HG02588 (cell line): ENCODE data around the gene PLEKHG5.
"Not testable (repeated sequence)": the region's sequence is repeated elsewhere in the genome, so short reads cannot be mapped to it uniquely, and the experiment has no call there.

ENCODE experiments used
- ATAC-seq: cut with Tn5 transposase; IDR thresholded peaks from one replicate; pipeline ENCODE4 v1.9.1; 2021; ENCODE audit warnings: mild to moderate bottlenecking, moderate library complexity; ENCODE audit not compliant: unreplicated experiment

Gene PLEKHG5

DNA sequence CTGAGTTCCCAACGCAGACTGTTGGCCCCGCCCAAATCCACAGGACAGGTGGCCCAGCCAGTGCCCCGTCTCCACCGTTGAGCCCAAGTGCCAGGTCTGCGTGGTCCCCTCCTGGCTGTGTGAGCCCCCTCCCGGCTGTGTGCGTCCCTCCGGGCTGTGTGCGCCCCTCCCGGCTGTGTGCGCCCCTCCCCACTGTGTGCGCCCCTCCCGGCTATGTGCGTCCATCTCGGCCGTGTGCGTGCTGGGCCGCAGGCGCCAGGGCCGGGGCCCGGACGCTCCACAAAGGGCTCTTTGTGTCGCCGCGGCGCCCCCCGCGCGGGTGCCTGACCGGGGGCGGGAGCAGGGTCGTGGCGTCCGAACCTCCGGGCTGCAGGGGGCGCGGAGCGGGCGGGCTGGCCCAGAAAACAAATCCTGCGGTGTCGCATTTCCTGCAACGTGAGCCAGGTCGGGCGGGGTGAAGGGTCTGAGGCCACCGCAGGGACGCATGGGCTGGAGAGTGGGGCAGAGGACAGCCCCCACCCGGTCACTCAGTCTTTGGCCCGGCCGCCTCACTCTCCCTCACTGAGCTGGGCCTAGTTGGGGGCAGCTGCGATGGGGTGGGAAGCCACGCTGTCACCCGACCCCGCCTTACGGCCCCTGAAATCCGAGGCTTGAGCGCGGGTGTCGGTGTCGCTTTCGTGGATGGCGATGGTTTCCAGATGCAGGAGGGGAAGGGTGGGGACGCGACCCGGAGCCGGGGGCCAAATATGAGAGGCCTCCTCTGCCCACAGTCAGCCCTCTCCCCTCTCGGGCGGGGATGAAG lies 44.2 kb downstream of the PLEKHG5 start:
- no peak for ATAC-seq

DNA sequence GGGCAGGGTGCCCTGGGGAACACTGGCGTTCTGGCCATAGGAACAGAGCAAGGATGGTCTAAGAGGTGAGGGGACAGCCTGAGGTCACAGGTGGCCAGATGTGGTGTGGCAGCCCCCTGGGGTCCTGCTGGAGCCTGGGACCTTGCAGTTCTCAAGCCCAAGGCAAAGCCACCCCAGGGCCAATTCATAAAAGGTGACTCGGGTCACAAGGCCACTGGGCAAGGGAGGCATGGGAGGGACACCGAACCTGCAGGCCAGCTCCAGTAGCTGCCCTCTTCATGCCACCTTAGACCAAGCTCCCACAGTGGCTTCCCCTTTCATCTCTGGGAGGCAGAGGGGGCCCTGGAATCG lies 44.8 kb downstream of the PLEKHG5 start:
- no peak for ATAC-seq

DNA sequence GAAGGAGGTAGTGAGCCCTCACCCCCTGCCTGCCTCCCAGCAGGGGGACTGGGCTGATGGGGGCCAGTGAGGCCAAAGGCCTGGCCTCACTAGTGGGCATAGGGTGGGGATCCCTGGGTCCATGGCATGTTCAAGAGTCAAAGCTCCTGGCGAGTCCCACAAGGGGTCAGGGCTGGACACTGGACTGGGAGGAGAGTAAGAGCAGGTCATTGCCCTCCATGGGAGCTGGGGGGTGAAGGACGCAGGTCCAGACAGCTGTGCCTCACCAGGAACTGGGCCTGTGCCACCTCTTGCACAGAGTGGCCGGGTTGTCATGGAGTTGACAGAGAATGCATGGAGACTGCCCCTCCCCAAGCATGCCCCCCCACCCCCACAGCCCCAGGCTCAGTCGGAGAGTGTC lies 45.5 kb downstream of the PLEKHG5 start:
- ATAC-seq: not testable (repeated sequence)

- ATAC-seq: no peak
Measured at GRCh38 chr1:6445062-6445763, 46.3 kb downstream of the PLEKHG5 start.

GRCh38 chr1:6444377-6444776 lies 47.1 kb downstream of the PLEKHG5 start:
- ATAC-seq: no peak

DNA sequence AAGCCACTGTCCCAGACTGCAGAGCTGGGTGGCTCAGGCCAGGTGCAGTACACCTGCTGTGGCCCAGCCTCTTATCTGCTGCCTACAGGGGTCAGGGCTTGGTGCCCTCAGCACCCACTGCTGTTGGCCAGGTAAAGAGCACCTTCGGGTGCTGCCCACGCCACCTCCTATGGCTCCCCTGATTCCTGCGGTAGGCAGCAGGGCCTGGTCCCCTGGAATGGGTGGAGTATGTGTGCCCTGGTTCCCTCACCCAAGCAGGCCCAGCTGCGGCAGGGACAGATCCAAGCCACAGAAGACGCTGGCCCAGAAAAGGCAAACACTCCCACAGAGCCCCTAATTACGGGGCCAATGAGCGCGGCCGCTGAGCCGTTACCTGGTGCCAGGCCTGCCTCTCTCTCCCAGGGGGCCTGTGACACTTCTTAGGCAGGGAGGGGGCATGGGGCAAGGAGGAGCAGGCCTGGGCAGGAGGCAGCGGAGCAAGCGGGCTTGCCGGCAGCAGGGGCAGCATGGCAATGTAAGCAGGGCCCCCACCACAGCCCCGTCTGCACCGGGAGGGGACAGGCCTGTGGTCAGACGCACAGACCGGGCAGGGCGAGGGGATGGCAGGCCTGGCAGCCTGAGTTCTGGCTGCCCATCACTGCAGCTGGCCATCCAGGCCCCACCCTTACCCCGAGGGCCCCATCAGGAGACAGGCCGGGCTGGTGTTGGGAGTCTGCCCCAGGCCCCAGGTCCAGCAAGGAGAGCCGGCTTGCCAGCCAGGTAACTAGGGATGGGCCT lies 47.9 kb downstream of the PLEKHG5 start:
- ATAC-seq: no peak

DNA sequence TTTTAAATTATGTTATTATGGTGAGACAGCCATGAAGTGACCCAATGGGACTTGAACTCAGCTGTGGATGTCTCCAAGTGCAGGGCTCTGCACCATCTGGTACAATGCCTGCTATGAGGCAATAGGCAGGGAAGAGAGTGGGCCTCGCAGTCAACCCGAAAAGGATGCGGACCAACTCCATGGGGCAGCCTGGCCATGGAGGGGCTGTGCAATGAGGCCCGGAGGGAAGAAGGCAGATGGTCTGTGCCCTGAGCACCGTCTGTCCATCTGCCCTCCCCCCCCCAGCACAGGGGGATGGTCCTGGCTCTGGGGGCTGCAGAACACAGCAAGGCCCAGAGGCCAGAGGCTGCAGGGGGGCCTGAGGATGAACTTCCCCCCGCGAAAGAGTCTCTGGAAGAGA lies 49.9 kb downstream of the PLEKHG5 start:
- no peak for ATAC-seq

DNA sequence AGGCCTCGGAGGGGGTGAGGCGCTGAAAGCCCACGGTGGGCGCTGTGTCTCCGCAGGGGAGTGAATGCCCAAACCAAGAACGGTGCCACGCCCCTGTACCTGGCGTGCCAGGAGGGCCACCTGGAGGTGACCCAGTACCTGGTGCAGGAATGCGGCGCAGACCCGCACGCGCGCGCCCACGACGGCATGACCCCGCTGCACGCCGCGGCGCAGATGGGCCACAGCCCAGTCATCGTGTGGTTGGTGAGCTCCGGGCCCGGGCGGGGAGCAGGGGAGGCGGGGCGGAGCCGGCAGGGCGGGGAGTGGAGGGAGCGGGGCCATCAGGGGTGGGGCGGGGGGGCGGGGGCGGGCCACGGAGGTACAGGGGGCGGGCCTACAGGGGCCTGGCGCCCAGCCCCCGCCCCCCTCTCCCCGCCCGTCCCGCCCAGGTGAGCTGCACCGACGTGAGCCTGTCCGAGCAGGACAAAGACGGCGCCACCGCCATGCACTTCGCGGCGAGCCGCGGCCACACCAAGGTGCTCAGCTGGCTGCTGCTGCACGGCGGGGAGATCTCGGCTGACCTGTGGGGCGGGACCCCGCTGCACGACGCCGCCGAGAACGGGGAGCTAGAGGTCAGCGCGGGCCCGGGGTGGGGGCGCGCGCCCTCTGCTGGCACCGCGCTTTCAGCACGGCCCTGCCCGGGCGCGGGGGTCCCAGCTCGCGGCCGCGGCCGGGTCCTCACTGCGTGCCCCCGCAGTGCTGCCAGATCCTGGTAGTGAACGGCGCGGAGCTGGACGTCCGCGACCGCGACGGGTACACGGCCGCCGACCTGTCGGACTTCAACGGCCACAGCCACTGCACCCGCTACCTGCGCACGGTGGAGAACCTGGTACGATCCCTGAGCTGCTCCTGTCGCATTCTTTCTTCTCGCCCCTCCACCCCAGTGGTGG lies 51.0 kb downstream of the PLEKHG5 start:
- no peak for ATAC-seq

DNA sequence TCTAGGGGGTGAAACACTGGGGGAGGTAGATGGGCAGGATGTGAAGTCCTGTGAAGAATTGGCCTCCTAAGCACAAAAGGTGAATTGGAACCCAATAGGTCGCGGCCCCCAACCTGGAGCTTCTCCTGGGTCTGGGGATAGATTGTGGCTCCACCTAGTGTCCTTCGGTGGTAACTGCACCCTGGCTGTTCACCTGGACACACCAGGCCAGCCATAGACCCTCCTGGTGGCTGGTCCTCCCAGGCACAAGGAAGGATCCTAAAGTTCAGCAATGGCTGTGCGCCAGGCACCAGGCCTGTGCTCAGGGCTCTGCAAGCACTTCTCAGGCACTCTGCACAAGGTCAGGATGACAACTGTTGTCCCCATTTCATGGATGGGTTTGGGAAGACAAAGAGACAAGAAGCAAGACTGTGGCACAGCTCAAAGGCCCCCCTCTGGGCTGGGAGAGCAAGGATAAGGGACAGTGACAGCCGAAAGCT lies 53.4 kb downstream of the PLEKHG5 start:
- no peak for ATAC-seq

- ATAC-seq: not testable (repeated sequence)
Measured at GRCh38 chr1:6437012-6437700, 54.3 kb downstream of the PLEKHG5 start.

- ATAC-seq: not testable (repeated sequence)
Measured at GRCh38 chr1:6436277-6436676, 55.2 kb downstream of the PLEKHG5 start.

DNA sequence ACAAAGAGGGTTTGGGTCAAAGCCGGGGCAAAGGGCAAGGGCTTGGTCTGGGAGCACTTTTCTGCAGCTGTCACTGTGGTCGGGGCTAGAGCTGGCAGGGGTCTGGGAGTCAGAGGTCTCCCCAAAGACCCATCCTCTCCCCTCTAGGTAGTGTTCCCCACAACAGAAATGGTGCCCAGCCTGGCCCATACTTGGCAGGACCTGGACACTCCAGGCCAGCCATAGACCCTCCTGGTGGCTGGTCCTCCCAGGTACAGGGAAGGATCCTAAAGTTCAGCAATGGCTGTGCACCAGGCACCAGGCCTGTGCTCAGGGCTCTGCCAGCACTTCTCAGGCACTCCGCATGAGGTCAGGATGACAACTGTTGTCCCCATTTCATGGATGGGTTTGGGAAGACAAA lies 55.9 kb downstream of the PLEKHG5 start:
- ATAC-seq: no peak

- no peak for ATAC-seq
Measured at GRCh38 chr1:6435129-6435528, 56.3 kb downstream of the PLEKHG5 start.

GRCh38 chr1:6434186-6434585 lies 57.3 kb downstream of the PLEKHG5 start:
- no peak for ATAC-seq

DNA sequence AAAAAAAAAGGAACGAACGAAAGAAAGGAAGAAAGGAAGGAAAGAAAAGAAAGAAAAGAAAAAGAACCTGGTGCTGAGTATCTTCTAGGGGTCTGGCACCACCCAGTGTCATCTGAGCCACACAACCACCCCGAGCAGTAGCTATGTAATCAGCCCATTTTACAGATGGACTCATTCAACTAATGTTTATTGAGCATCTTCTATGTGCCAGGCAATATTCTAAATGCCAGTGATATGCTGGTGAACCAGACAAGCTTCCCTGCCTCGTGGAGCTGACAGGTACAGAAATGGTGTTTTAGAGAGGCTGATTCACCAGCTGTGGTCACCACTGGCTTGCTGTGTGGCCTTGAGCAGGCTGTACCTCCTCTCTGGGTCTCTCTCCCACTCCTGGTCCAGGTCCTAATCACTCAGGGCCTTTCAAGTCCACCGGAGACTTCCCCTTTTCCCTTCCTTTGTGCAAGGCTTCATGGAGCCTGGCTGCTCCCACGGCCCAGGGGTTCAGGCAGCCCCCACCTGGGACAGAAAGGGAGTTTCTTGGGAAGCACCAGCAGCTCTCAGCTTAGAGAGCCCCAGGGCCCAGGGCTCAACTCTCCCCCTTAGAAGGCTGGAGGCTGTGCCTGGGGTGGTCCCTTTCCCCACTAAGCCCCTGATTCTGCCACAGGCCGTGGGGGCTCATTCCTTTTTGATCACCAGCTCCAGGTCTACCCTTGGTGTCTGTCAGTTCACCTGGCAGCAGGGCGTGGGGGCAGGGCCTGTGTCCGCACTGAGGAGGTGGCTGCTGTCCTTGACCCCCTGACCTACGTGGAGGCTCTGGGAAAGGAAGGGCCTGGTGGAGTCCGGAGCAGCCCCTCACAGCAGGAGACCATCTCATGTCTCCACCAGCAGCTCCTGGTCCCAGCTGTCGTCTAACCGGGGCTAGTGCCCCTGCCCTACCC lies 59.6 kb downstream of the PLEKHG5 start:
- ATAC-seq: not testable (repeated sequence)

- not testable (repeated sequence) for ATAC-seq
Measured at GRCh38 chr1:6429660-6430411, 61.6 kb downstream of the PLEKHG5 start.

- not testable (repeated sequence) for ATAC-seq
Measured at GRCh38 chr1:6428453-6428852, 63.0 kb downstream of the PLEKHG5 start.
